Mesothelial cell of epicardium (in vitro differentiated cells): ENCODE measurements around the gene EHBP1L1. TPM values are rescaled to one million over a fixed set of nuclear protein-coding genes. Genes with fewer than 3 reads are reported as not detected.

ENCODE experiments used
- DNase-seq, 2 experiments: peaks; one replicate each; pipeline ENCODE4 v3.0.0; 2021; ENCODE audit warnings: low spot score in 2 of 2; ENCODE audit not compliant: unreplicated experiment in 2 of 2
- H3K27ac Mint-ChIP-seq: 2 replicates; pipeline ENCODE4 v1.8.0; 2021; ENCODE audit warnings: mixed read lengths
- H3K27me3 Mint-ChIP-seq: 2 replicates; pipeline ENCODE4 v1.8.0; 2021; ENCODE audit warnings: low read depth, mixed read lengths
- H3K36me3 Mint-ChIP-seq: 2 replicates; pipeline ENCODE4 v1.8.0; 2021; ENCODE audit warnings: mixed read lengths
- H3K4me1 Mint-ChIP-seq: 2 replicates; pipeline ENCODE4 v1.8.0; 2021; ENCODE audit warnings: mixed read lengths
- H3K4me3 Mint-ChIP-seq: 2 replicates; pipeline ENCODE4 v1.8.0; 2021; ENCODE audit warnings: mild to moderate bottlenecking, moderate library complexity, mixed read lengths
- H3K9me3 Mint-ChIP-seq: 2 replicates; pipeline ENCODE4 v1.8.0; 2021; ENCODE audit warnings: mixed read lengths
- total RNA-seq: library from RNA; stranded (reverse); gene quantifications from 3 replicates; pipeline ENCODE4 v1.2.1, GENCODE V29; 2021
- TF ChIP-seq, protein P1 (sequence below): fragments of 200-600 bp; sonication (generic); IDR thresholded peaks from one replicate; pipeline ENCODE4 v1.5.0; 2021; ENCODE audit warnings: antibody characterized with exemption; ENCODE audit not compliant: unreplicated experiment

EHBP1L1 gene
- total RNA-seq, 1 donor from 2014 or later: 35.2 TPM

GRCh38 chr11:65621460-65621859 lies 45.6 kb downstream of the EHBP1L1 start:
- DNase-seq: no peak
- TF ChIP-seq, protein P1, sequence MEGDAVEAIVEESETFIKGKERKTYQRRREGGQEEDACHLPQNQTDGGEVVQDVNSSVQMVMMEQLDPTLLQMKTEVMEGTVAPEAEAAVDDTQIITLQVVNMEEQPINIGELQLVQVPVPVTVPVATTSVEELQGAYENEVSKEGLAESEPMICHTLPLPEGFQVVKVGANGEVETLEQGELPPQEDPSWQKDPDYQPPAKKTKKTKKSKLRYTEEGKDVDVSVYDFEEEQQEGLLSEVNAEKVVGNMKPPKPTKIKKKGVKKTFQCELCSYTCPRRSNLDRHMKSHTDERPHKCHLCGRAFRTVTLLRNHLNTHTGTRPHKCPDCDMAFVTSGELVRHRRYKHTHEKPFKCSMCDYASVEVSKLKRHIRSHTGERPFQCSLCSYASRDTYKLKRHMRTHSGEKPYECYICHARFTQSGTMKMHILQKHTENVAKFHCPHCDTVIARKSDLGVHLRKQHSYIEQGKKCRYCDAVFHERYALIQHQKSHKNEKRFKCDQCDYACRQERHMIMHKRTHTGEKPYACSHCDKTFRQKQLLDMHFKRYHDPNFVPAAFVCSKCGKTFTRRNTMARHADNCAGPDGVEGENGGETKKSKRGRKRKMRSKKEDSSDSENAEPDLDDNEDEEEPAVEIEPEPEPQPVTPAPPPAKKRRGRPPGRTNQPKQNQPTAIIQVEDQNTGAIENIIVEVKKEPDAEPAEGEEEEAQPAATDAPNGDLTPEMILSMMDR: no peak
- H3K9me3 Mint-ChIP-seq: no peaks in the 10 kb centered on the region
- H3K4me3 Mint-ChIP-seq: no peak overlapping the region
- no peaks in the 10 kb centered on the region for H3K27me3 Mint-ChIP-seq
- peaks cover 5% of the 10 kb centered on the region for H3K4me1 Mint-ChIP-seq
- no peak overlapping the region for H3K27ac Mint-ChIP-seq
- H3K36me3 Mint-ChIP-seq: peaks cover 16% of the 10 kb centered on the region

DNA sequence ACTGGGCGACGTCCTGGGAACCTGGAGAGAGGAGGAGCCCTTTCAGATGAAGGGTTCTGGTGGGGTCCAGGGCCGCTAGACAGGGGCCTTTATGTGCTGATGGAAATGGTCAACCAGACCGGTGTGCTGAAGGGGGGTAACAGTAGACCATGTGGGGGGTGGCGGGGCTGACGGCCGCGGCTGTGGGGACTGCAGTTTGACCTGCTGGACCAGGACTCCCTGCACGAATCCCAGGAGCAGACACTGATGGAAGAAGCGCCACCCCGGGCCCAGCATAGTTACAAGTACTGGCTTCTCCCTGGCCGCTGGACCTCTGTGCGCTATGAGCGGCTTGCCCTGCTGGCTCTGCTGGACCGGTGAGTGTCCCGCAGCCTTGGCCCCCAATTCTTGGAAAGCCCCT lies 46.2 kb downstream of the EHBP1L1 start:
- Mint-ChIP-seq H3K27me3 (no peaks in the 10 kb centered on the region), H3K9me3 (no peaks in the 10 kb centered on the region), H3K4me3 (no peak overlapping the region), H3K4me1 (no peaks in the 10 kb centered on the region), H3K36me3 (peaks cover 16% of the 10 kb centered on the region), H3K27ac (no peak overlapping the region)
- TF ChIP-seq, protein P1: no peak
- DNase-seq: no peak

DNA sequence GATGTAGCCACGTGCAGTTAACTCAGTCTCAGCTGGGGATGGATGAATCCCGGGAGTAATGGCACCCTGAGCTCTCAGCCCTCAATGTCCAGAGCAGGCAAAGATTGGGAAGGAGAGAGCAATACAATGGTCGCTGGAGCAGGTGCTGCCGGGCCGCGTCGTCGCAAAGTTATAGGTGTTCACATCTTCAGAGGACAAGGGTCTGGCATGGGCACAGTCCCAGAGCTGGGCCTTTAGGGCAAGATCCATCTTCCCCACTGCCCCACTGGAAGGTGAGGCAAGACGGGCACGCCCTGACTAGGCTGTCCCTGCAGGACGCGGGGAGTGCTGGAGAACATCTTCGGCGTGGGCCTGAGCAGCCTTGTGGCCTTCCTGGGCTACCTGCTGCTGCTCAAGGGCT lies 47.3 kb downstream of the EHBP1L1 start:
- no peaks in the 10 kb centered on the region for H3K9me3 Mint-ChIP-seq
- peaks cover 18% of the 10 kb centered on the region for H3K36me3 Mint-ChIP-seq
- H3K4me1 Mint-ChIP-seq: no peaks in the 10 kb centered on the region
- H3K27ac Mint-ChIP-seq: no peak overlapping the region
- DNase-seq: no peak
- H3K4me3 Mint-ChIP-seq: no peak overlapping the region
- TF ChIP-seq, protein P1: no peak
- no peaks in the 10 kb centered on the region for H3K27me3 Mint-ChIP-seq

GRCh38 chr11:65623852-65624616 lies 48.2 kb downstream of the EHBP1L1 start:
- Mint-ChIP-seq H3K27ac (no peak overlapping the region), H3K27me3 (no peaks in the 10 kb centered on the region), H3K4me1 (no peaks in the 10 kb centered on the region), H3K4me3 (no peak overlapping the region), H3K36me3 (peaks cover 18% of the 10 kb centered on the region), H3K9me3 (no peaks in the 10 kb centered on the region)
- no peak for DNase-seq
- TF ChIP-seq, protein P1: no peak

DNA sequence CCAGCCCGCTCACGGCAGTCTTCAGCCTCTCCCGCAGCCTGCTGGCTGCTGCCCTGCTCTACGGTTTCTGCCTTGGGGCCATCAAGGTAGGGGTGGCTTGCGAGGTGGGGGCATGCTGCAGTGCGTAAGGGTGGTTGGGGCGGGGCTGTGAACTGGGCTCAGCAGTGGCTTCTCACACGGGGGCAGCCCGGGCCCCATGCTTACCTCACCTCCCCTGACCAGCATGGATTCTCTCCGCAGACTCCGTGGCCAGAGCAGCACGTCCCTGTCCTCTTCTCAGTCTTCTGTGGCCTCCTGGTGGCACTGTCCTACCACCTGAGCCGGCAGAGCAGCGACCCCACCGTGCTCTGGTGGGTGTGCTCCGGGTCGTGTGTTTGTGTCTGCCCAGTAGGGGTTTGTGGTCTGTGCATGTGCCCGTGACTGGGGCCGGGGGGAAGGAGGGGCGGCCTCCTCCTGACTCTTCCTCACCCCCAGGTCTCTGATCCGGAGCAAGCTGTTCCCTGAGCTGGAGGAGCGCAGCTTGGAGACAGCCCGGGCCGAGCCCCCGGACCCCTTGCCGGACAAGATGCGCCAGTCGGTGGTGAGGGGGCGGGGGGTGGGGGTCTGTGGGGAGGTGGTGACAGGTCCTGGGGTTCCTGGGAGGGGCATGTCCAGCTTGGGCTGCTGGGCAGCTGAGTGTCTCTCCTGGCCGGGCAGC lies 49.2 kb downstream of the EHBP1L1 start:
- H3K27me3 Mint-ChIP-seq: no peaks in the 10 kb centered on the region
- TF ChIP-seq, protein P1: no peak
- H3K4me3 Mint-ChIP-seq: no peak overlapping the region
- H3K27ac Mint-ChIP-seq: no peak overlapping the region
- no peaks in the 10 kb centered on the region for H3K9me3 Mint-ChIP-seq
- no peak for DNase-seq
- H3K4me1 Mint-ChIP-seq: no peaks in the 10 kb centered on the region
- peaks cover 17% of the 10 kb centered on the region for H3K36me3 Mint-ChIP-seq
